ENCODE measurements around the gene E2F6. TPM values are rescaled to one million over a fixed set of nuclear protein-coding genes. Genes with fewer than 3 reads are reported as not detected.

The E2F6 gene
- total RNA-seq, 1 donor = 6.2 TPM

DNA sequence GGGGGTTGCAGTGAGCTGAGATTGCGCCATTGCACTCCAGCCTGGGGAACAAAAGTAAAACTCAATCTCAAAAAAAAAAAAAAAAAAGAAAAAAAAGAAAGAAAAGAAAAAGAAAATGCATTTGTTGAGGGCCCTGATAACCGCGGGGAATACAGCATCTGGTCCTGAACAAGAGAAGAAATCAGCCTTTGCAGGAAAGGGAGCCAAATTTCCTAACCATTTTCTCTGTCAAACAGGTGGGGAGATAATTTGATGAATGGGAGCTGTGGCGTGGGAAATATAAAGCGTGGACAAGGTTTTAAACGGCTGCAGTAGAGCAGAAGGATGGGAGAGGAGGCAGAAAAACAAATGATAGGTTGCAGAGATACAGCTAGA is 864 bp downstream of the E2F6 start:
- DNase-seq (ENCODE audit: low read depth in 2 of 3, low spot score in 2 of 3) = no peak

DNA sequence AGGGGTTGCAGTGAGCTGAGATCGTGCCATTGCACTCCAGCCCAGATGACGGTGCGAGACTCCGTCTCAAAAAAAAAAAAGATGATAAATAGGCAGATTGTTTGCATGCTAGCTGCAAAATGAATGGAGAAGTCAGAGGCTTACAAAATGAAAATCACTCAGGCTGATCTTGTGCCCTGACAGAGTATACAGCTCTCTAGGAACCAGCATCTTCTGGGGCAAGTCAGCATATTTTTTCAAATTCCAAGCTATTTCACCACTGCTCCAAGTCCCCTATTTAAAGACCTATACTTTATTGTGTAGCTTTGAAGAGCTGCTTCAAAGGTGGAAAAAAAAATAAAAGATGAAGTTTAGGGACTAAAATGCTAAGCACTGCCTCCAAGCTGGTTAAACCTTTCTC is 6.1 kb downstream of the E2F6 start:
- DNase-seq (ENCODE audit: low read depth in 2 of 3, low spot score in 2 of 3) = no peak

DNA sequence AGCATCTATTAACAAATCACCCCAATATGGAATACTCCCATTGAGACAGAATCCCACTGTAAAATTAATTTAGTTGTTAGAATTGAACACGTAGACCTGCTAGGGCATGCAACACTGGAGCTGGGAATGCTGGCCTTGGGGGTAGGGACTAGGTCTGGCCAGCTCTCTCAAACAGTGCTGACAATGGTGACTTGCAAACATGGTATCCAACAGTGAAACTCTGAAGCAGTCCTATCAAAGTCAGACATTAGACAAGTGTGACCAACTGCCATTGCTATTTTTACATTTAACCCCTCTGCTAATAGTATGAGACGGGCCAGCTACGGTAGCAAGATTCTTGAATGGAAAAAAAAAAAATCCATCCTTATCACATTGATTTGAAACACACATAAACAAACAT is 7.2 kb downstream of the E2F6 start:
- no peak for DNase-seq (ENCODE audit: low read depth in 2 of 3, low spot score in 2 of 3)

DNA sequence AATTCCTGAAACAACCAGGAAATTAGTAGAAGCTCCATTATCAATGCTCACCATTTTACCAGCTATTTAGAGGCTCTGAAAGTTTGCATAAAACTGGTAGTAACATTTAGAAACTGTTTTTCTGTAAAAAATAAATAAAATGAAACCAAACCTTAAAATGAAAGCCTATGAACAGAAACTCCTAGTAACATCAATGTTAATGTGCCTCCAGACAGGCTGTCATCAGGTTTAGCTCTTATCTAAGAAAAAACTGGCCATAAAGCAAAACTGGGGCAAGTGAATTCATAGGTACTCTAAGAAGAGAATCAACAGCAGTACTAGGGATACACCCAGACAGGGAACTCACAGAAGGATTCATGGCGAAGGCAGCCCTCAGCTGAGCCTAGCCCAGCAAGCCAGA is 8.0 kb downstream of the E2F6 start:
- no peak for DNase-seq (ENCODE audit: low read depth in 2 of 3, low spot score in 2 of 3)

DNA sequence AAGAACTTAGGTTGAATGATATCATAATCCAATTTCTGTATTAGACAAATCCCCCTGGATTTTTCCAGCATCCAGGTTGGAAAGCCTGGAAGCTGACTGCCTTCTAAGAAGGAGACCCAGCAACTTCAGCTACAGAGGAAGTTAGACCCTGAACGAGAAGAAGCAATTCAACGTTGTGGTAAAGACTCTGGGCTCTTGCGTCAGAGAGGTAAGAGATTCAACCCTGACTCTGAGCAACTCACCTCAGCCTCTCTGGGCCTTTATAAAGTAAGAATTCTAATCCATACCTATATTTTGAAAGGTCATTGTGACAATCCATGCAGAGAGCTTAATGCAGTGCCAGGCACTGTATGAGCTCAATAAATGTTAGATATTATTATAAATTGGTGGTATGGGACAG is 9.7 kb downstream of the E2F6 start:
- no peak for DNase-seq (ENCODE audit: low read depth in 2 of 3, low spot score in 2 of 3)

DNA sequence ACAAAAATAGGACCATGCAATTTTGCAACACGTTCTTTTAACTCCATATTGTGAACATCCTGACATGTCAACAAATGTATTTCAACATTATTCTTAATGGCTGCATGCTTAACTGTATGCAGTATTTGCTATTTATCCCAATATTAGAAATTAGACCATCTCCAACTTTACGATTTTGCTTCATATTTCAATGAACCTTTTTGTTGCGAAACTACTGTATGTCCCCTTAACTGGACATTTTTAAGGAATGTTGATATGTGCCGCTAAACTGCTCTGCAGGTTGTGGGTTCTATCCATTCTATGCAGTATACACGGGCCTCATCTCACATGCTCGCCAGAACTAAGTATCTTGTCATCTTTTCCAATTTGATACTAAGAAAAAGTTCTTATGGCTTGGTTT is 11.1 kb downstream of the E2F6 start:
- DNase-seq (ENCODE audit: low read depth in 2 of 3, low spot score in 2 of 3) = no peak

DNA sequence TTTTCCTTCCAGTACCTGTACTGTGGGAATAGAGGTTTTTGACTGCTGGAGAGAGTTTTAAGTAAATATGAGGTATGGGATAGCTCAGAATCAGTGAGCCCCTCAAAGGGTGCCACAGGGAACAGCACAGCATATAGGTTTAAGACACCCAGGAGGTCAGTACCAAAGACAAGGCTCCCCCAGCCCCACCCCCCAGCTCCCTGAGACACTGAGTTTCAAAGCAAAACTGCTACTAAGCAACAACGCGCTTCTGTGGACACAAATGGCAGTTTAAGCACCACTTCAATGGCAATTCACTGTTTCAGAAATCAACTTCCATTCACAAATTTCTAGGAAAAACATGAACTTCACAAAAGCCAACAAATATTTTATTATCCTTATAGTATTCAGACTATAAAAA is 15.2 kb downstream of the E2F6 start:
- DNase-seq (ENCODE audit: low read depth in 2 of 3, low spot score in 2 of 3) = no peak

DNA sequence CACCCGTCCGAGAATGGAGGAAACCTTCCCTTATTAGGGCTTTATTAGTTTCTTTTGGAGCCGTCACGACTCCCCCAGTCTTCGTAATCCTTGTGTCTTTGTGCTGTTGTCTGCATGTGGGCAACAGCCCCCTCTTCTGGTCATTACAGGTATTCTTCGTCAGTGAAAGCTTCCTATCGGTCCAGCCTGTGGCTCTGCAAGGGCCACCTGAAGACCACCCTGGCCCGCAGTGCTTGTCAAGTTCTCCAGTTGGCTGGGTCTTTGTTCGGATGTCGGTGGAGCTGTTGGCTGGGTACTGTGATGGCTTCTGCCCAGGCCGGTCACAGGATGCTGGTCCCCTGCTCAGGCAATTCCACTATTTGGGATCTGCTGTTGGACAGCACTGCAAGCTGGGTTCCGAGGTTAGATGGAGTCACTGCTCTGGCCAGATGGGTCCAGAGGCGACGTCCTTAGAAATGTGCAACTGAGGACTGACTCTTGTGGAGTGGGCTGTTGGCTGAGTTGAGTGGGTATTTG is 19.2 kb downstream of the E2F6 start:
- DNase-seq (ENCODE audit: low read depth in 2 of 3, low spot score in 2 of 3) = peak; percentile 25 to 83 (median 63)

DNA sequence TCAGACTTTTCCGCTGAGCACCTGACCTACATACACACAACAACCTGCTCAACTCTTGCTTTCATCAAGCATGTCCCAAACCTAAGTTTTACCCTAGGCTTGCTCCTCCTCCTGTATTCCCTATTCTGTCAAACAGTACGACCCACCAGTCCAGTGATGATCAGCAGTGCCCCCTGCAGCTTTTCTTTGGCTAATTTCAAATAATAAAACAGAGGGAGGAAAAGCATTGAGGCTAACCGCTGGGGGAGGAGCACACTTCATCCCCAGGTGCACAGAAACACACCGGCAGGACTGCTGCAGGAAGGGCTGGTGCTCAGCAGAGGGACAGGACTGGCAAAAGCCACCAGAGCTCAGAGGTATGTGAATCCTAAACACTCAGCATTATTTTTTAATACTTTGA is 21.2 kb downstream of the E2F6 start:
- no peak for DNase-seq (ENCODE audit: low read depth in 2 of 3, low spot score in 2 of 3)

DNA sequence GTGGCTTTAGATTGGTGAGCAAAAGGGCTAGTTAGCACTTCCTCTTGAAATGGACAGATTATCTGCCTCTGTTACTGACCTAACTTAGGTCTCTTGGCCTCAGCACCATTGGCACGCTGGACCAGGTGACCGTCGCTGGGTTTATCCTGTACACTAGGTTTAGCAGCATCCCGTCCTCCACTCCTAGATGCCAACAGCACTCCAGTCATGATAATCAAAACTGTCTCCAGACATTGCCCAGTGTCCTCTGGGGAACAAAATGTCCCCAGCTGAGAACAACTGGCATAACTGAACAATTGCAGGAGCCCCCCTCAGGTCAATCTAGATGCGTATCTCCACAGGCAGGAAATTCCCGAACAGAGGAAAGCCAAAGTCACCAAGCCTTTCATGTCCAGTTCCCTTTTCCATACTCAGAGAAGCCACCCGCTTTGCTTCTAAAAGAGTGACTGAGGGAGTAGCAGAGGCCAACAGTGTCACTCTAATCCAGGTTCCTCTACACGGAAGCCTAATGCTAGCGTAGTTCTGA is 27.3 kb downstream of the E2F6 start:
- no peak for DNase-seq (ENCODE audit: low read depth in 2 of 3, low spot score in 2 of 3)

DNA sequence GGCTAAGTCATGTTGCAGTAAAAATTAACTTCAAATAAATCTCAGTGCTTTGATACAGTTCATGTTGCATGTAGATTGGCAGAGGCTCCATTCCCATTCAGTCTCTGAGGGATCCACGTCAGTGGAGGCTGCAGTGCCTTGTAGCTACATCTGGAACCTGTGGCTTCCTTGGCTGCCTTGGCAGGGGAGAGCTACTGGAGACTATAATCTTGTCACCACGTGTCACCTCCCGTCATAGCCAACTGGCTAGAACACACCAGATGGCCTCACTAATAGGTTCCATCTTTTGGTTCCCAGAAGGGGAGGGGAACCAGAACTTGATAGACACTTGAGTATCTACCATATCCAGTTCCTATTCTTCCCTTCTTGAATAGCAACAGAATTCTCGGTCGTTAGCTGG is 28.4 kb downstream of the E2F6 start:
- DNase-seq (ENCODE audit: low read depth in 2 of 3, low spot score in 2 of 3) = no peak

DNA sequence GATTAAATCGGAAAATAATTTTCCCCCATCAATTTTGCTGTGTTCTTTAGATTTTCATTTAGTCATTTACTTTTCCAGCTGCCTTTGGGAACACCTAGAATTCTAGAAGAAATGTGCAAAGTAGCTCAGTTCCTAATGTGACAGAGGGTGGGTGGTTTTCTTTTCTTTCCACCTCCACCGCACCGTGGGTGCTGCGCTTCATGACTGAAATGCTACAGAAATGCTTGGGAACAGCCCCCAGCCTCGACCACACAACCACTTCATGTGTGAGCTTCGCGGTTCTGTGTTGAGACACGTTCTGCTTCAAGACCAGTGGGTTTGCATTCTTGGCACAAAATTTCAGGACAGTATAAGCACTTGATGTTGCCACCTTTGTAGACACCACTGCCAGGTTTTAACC is 30.9 kb downstream of the E2F6 start:
- DNase-seq (ENCODE audit: low read depth in 2 of 3, low spot score in 2 of 3) = no peak

DNA sequence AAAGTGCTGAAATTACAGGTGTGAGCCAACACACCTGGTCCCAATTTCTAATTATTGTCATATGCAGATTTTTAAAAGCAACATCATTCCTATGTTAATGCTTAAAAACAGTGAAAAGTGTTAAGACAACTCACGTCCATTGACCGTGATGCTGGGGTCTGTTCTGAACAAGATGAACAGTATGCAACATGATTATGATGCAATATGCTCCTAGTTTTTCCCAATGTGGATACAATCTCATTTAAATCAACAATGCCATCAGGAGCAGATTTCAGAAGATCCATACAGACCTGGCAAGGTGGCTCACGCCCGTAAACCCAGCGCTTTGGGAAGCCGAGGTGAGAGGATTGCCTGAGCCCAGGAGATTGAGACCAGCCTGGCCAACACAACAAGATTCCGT is 31.5 kb downstream of the E2F6 start:
- DNase-seq (ENCODE audit: low read depth in 2 of 3, low spot score in 2 of 3) = no peak

DNA sequence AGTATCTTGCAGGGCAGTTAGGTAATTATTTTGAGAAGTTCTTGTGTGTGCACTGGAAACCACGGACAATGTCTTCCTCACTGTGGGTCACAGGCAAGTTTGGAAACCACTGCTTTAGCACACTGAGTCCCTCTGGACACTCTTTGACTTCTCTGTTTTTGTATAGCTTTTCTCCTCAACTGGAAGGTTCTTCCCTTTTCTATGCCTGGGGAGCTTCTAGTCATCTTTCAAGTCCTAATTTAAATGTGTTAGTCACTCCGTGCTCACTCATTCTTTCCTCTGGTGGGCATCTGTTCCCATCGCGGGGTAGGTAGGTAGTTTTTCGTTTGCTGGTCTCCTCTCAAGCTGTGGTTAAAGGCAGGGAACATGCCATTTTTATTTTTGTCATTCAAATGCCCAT is 32.1 kb downstream of the E2F6 start:
- DNase-seq (ENCODE audit: low read depth in 2 of 3, low spot score in 2 of 3) = no peak

DNA sequence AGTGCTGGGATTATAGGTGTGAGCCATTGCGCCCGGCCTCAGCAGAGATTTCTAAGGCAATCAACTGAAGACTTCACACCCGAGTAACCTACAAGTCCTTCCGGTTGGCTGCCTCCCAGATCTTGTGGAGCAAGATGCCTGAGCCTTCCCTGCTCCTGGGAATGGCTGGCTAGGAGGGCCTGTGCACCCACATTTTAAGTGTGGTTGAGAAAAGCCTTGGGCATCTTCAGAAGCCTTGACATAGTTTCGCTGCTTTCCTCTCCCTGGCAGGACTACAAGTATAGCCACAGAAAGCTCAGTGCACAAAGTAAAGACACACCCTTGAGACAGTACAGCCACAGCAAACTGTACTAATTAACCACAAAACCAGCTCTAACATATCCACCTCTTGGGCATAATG is 35.2 kb downstream of the E2F6 start:
- no peak for DNase-seq (ENCODE audit: low read depth in 2 of 3, low spot score in 2 of 3)

DNA sequence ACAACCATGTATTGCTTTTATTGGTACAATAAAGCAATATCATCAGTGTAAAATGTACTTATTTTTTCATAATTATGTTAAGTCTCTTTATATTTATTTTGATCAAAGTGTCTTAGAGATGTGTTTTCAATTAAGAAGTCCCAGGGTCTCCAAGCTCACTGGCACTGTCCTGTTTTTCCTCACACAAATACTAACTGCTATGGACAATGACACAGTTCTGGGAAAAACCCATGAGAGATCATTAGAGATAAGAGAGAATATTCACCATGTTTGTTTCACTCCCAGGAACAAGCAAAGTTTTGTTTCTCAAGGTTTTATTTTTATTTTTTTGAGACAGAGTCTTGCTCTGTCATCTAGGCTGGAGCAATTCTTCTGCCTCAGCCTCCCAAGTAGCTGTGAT is 38.7 kb downstream of the E2F6 start:
- DNase-seq (ENCODE audit: low read depth in 2 of 3, low spot score in 2 of 3) = no peak

DNA sequence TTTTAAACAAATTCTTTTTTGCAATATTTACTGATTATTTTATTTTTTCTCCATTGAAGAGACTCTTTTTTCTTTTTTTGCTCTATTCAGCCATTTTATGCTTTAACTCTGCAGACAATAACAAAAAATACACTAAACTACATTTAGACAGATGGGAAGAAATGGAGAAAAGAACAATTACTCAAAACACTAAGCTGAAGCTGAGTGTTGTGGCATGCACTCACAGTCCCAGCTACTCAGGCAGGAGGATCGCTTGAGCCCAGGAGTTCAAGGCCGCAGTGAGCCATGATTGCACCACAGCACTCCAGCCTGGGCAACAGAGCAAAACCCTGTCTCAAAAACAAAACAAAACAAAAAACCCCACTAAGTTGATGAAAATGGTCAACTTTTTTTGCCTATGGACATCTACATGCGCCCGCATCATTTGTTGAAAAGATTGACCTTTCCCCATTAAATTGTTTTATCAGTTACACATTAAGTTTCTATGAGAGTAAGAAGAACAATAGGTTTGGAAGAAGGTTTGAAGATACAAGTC is 43.0 kb downstream of the E2F6 start:
- no peak for DNase-seq (ENCODE audit: low read depth in 2 of 3, low spot score in 2 of 3)

DNA sequence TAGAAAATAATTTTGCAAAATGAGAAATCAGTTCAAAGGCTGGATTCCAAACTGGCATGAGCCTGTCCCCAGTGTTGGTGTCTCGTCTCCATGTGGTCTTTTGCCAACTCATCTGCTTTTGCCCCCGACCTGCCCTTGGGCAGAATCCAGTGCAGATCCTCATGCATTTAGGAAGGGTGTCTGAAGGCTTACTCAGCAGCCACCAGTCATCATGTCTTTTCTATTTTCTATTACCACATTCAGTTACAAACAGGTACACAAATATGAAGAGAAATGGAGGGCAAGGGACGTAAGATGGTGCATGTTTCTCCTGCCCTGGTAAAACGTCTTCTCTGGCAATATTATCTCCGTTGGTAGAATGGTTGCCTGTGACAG is 43.5 kb downstream of the E2F6 start:
- no peak for DNase-seq (ENCODE audit: low read depth in 2 of 3, low spot score in 2 of 3)

DNA sequence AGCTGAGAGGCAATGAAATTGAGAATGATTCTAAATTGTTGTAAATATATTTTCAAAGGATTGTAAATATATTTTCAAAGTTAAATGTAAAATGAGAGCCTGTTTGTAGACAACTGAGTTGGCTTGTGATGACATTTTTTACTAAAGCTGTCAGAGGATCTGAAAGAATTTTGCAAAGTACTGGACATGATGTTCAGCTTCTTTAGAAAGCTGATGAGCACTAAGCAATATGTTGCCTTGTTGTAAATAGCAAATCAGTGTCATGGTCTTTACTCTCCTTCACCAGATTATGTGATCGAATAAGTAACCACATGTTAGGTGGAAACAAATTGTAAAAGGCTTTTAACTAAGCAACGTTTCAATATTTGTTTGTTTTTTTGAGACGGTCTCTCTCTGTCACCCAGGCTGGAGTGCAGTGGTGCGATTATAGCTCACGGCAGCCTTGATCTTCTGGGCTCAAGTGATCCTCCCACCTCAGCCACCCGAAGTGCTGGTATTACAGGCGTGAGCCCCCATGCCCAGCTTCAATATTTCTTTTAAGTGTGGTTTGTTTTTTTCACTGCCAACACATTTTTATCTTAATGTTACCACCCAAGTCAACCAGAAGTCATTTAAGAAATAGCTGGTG is 44.0 kb downstream of the E2F6 start:
- no peak for DNase-seq (ENCODE audit: low read depth in 2 of 3, low spot score in 2 of 3)

DNA sequence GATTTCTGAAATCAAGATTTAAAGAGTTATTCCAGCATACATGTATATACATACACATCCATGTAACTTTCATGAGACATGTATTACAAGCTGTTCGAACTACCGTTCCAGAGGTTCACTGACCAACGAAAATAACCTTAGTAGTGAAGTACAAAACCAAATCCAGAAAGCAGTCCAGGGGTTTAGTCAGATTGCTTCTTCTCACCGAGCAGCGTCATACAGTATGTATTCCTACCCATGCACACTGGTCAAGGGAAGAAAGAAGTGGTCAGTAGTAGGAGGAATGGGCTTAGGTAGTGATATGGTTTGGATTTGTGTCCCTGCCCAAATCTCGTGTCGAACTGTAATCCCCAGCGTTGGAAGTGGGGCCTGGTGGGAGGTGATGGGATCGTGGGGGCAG is 45.3 kb downstream of the E2F6 start:
- DNase-seq (ENCODE audit: low read depth in 2 of 3, low spot score in 2 of 3) = no peak

DNA sequence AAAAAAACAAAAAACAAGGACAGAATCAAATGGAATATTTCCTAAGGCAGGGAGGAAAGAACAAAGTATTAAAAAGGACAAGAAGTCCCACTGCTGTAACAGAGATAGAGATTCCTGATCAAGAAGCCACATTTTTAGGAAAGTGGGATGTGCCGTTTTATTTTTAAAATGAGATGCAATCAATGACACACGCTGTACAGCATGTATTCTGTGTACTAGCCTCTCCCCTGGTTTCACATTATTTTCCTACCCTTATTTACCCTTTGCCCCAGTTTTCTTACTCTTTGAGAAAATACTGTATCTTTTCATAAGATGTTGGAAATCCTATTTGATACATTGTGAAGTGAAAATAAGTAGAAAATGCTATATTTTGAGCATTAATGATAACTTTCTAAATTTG is 45.8 kb downstream of the E2F6 start:
- DNase-seq (ENCODE audit: low read depth in 2 of 3, low spot score in 2 of 3) = no peak

DNA sequence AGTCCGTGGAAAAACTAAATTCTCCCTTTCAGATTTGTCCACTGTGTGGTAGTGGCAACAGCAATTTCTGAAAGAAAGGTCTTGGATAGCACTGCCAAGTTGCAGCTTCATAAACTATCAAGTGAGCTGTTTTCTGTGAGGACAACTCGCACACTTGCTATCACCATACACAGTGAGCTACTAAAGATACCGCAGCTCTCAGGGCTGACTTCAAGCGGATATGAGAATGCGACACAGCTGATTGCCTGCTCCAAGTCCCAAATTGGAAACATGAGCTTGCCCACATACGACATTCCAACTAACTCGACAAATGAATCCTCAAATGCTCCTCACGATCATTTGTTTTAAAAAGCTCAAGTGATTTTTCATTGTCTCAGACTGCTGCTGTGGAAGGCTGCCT is 46.2 kb downstream of the E2F6 start:
- no peak for DNase-seq (ENCODE audit: low read depth in 2 of 3, low spot score in 2 of 3)

Measured in hematopoietic multipotent progenitor cell (in vitro differentiated cells).